DOHH2 (cell line): ENCODE measurements around the gene NSMCE1.

ENCODE experiments used
- EZH2phosphoT487 ChIP-seq: fragments of 200-600 bp; sonication (generic); IDR thresholded peaks from 2 replicates; pipeline ENCODE4 v1.6.1; 2017; ENCODE audit warnings: borderline replicate concordance, mild to moderate bottlenecking, antibody characterized with exemption, low read length, moderate library complexity, mixed read lengths
- TF ChIP-seq, protein P1 (sequence below): fragments of 200-600 bp; sonication (generic); IDR thresholded peaks from one replicate; pipeline ENCODE4 v1.5.1; 2014; ENCODE audit warnings: antibody characterized with exemption, mild to moderate bottlenecking, low read depth, low read length; ENCODE audit not compliant: poor library complexity, severe bottlenecking

DNA sequence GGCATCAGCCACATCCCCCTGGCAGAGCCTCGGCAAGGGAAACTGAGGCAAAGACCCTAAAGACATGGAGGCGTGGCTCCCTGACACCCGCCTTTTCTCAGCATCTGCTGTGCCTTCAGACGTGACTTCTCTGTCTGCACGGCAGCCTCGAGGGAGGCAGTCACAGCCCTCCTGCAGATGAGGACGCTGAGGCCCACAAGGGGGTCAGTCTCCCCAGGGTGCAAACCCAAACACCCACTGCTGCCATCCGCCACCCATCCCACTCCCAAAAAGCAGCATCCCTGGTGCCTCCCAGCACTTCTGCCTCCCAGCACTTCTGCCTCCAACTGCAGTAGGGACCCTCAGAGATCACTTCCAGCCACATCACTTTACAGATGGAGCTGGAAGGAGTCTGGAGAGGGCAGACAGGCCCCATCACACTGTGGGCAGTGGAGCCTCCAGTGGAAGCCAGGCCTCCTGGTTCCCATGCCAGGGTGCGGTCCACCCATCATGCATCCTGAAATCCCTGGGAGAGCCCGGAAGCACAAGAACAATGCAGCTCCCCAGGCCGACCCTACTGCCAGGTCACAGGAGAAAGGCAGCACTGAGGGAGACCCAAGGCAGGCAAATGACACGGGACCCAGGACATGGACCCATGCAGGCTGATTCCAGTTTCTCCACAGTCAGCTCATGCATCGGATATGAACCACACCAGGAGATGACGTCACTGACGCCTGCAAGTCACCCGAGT lies 41.4 kb downstream of the NSMCE1 start:
- TF ChIP-seq, protein P1, sequence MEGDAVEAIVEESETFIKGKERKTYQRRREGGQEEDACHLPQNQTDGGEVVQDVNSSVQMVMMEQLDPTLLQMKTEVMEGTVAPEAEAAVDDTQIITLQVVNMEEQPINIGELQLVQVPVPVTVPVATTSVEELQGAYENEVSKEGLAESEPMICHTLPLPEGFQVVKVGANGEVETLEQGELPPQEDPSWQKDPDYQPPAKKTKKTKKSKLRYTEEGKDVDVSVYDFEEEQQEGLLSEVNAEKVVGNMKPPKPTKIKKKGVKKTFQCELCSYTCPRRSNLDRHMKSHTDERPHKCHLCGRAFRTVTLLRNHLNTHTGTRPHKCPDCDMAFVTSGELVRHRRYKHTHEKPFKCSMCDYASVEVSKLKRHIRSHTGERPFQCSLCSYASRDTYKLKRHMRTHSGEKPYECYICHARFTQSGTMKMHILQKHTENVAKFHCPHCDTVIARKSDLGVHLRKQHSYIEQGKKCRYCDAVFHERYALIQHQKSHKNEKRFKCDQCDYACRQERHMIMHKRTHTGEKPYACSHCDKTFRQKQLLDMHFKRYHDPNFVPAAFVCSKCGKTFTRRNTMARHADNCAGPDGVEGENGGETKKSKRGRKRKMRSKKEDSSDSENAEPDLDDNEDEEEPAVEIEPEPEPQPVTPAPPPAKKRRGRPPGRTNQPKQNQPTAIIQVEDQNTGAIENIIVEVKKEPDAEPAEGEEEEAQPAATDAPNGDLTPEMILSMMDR = no peak
- no peak for TF ChIP-seq EZH2phosphoT487
